ENCODE data around the gene COL4A5. TPM values are rescaled to one million over a fixed set of nuclear protein-coding genes. Genes with fewer than 3 reads are reported as not detected.

The COL4A5 gene
- total RNA-seq, 1 donor from 2014 or later = 547 TPM

GRCh38 chrX:108731153-108731552, 291.5 kb downstream of the COL4A5 start:
- DNase-seq (ENCODE audit: extremely low spot score, unreplicated experiment) = no peak
- Mint-ChIP-seq H3K9me3 (ENCODE audit: unreplicated experiment) (no peaks in the 10 kb centered on the region), H3K27me3 (ENCODE audit: unreplicated experiment) (peaks cover 91% of the 10 kb centered on the region), H3K36me3 (ENCODE audit: unreplicated experiment) (no peaks in the 10 kb centered on the region), H3K4me3 (ENCODE audit: unreplicated experiment) (no peak overlapping the region), H3K4me1 (ENCODE audit: unreplicated experiment) (peaks cover 14% of the 10 kb centered on the region), H3K27ac (ENCODE audit: unreplicated experiment) (no peak overlapping the region)
- TF ChIP-seq CTCF (IDR thresholded peaks at IDR 0.05) = no peak

GRCh38 chrX:108732630-108733321, 293.1 kb downstream of the COL4A5 start:
- Mint-ChIP-seq H3K4me3 (ENCODE audit: unreplicated experiment) (peak overlapping the region; percentile 60), H3K9me3 (ENCODE audit: unreplicated experiment) (no peaks in the 10 kb centered on the region), H3K4me1 (ENCODE audit: unreplicated experiment) (peaks cover 22% of the 10 kb centered on the region), H3K27ac (ENCODE audit: unreplicated experiment) (no peak overlapping the region), H3K36me3 (ENCODE audit: unreplicated experiment) (no peaks in the 10 kb centered on the region), H3K27me3 (ENCODE audit: unreplicated experiment) (peaks cover 91% of the 10 kb centered on the region)
- no peak for TF ChIP-seq CTCF (IDR thresholded peaks at IDR 0.05)
- DNase-seq (ENCODE audit: extremely low spot score, unreplicated experiment) = no peak

- Mint-ChIP-seq H3K27me3 (ENCODE audit: unreplicated experiment) (peaks cover 88% of the 10 kb centered on the region), H3K4me1 (ENCODE audit: unreplicated experiment) (peaks cover 22% of the 10 kb centered on the region), H3K27ac (ENCODE audit: unreplicated experiment) (no peak overlapping the region), H3K9me3 (ENCODE audit: unreplicated experiment) (no peaks in the 10 kb centered on the region), H3K36me3 (ENCODE audit: unreplicated experiment) (no peaks in the 10 kb centered on the region), H3K4me3 (ENCODE audit: unreplicated experiment) (no peak overlapping the region)
- TF ChIP-seq CTCF (IDR thresholded peaks at IDR 0.05) = no peak
- DNase-seq (ENCODE audit: extremely low spot score, unreplicated experiment) = no peak
Measured at GRCh38 chrX:108734426-108734825, 294.8 kb downstream of the COL4A5 start.

GRCh38 chrX:108735091-108735678, 295.5 kb downstream of the COL4A5 start:
- H3K27ac Mint-ChIP-seq (ENCODE audit: unreplicated experiment) = no peak overlapping the region
- peaks cover 88% of the 10 kb centered on the region for H3K27me3 Mint-ChIP-seq (ENCODE audit: unreplicated experiment)
- peaks cover 22% of the 10 kb centered on the region for H3K4me1 Mint-ChIP-seq (ENCODE audit: unreplicated experiment)
- DNase-seq (ENCODE audit: extremely low spot score, unreplicated experiment) = peak; percentile 73
- peak; percentile 17 for TF ChIP-seq CTCF (IDR thresholded peaks at IDR 0.05)
- H3K4me3 Mint-ChIP-seq (ENCODE audit: unreplicated experiment) = peak overlapping the region; percentile 30
- H3K36me3 Mint-ChIP-seq (ENCODE audit: unreplicated experiment) = no peaks in the 10 kb centered on the region
- H3K9me3 Mint-ChIP-seq (ENCODE audit: unreplicated experiment) = no peaks in the 10 kb centered on the region

GRCh38 chrX:108735679-108736508, 296.3 kb downstream of the COL4A5 start:
- Mint-ChIP-seq H3K4me3 (ENCODE audit: unreplicated experiment) (peak overlapping the region; percentile 77), H3K9me3 (ENCODE audit: unreplicated experiment) (no peaks in the 10 kb centered on the region), H3K27me3 (ENCODE audit: unreplicated experiment) (peaks cover 86% of the 10 kb centered on the region), H3K27ac (ENCODE audit: unreplicated experiment) (no peak overlapping the region), H3K36me3 (ENCODE audit: unreplicated experiment) (no peaks in the 10 kb centered on the region), H3K4me1 (ENCODE audit: unreplicated experiment) (peaks cover 22% of the 10 kb centered on the region)
- TF ChIP-seq CTCF (IDR thresholded peaks at IDR 0.05) = no peak
- peak; percentile 81 for DNase-seq (ENCODE audit: extremely low spot score, unreplicated experiment)
